Neural cell (in vitro differentiated cells): ENCODE results near the gene SPAG16.

ENCODE experiments used
- CTCF ChIP-seq: fragments of 450-650 bp; IDR thresholded peaks from 2 replicates; pipeline ENCODE4 v1.5.1; 2014; ENCODE audit warnings: antibody characterized with exemption, mild to moderate bottlenecking, moderate library complexity; ENCODE audit not compliant: poor library complexity, severe bottlenecking
- EP300 ChIP-seq: fragments of 450-650 bp; conservative IDR thresholded peaks from 2 replicates; pipeline ENCODE4 v1.6.1; 2014; ENCODE audit warnings: antibody characterized with exemption, mild to moderate bottlenecking, moderate library complexity; ENCODE audit not compliant: poor library complexity, severe bottlenecking
- EZH2 ChIP-seq: fragments of 200-600, 300-800 bp; shearing (Covaris generic), sonication (generic); IDR thresholded peaks from 2 replicates; pipeline ENCODE4 v1.6.1; 2014; ENCODE audit warnings: antibody characterized with exemption, low read length, borderline replicate concordance, mild to moderate bottlenecking; ENCODE audit not compliant: insufficient read depth, poor library complexity, severe bottlenecking
- POLR2AphosphoS5 ChIP-seq: IDR thresholded peaks from 2 replicates; pipeline ENCODE4 v1.6.1; 2012
- RAD21 ChIP-seq: fragments of 450-650 bp; conservative IDR thresholded peaks from 2 replicates; pipeline ENCODE4 v1.6.1; 2014; ENCODE audit warnings: antibody characterized with exemption, mild to moderate bottlenecking, moderate library complexity
- REST ChIP-seq: IDR thresholded peaks from 2 replicates; pipeline ENCODE4 v1.6.1; 2012; ENCODE audit warnings: borderline replicate concordance
- TAF1 ChIP-seq: IDR thresholded peaks from 2 replicates; pipeline ENCODE4 v1.6.1; 2012; ENCODE audit warnings: low read depth

GRCh38 chr2:214436470-214436869, 1152.2 kb downstream of the SPAG16 start:
- TF ChIP-seq TAF1 (no peak), CTCF (no peak), EZH2 (no peak), POLR2AphosphoS5 (no peak), RAD21 (no peak), REST (no peak), EP300 (no peak)
